Left lung (tissue), 10 donors: ENCODE measurements around the gene LRRC61. TPM values are rescaled to one million over a fixed set of nuclear protein-coding genes. Genes with fewer than 3 reads are reported as not detected.
"Not testable (repeated sequence)": the region's sequence is repeated elsewhere in the genome, so short reads cannot be mapped to it uniquely, and the experiment has no call there.

Source experiments
- ATAC-seq: fragments of 200-7000 bp; cut with Tn5 transposase; one replicate; pipeline ENCODE4 v1.9.1; 2020; ENCODE audit warnings: moderate library complexity
- DNase-seq, 4 donors: peaks; one replicate each; pipeline ENCODE4 v3.0.0-alpha.2; 2013 to 2020
- H3K27ac ChIP-seq, 2 donors: fragments of 200-600 bp; sonication (generic) in 1 of 2; one replicate each; pipeline versions ENCODE4 v1.5.0 to v1.8.0; 2020 to 2021
- H3K27me3 ChIP-seq, 2 donors: fragments of 200-600 bp; sonication (generic) in 1 of 2; one replicate each; pipeline versions ENCODE4 v1.5.0 to v1.8.0; 2020 to 2021
- H3K36me3 ChIP-seq, 2 donors: fragments of 200-600 bp; sonication (generic) in 1 of 2; one replicate each; pipeline versions ENCODE4 v1.5.0 to v1.8.0; 2020 to 2021
- H3K4me1 ChIP-seq, 2 donors: fragments of 200-600 bp; one replicate each; pipeline ENCODE4 v1.8.0; 2021
- H3K4me3 ChIP-seq, 2 donors: fragments of 200-600 bp; sonication (generic) in 1 of 2; one replicate each; pipeline versions ENCODE4 v1.5.0 to v1.8.0; 2020 to 2021; ENCODE audit warnings: mild to moderate bottlenecking in 1 of 2
- H3K9me3 ChIP-seq, 2 donors: fragments of 200-600 bp; sonication (generic) in 1 of 2; one replicate each; pipeline versions ENCODE4 v1.5.0 to v1.8.0; 2020 to 2021
- CTCF ChIP-seq, 2 donors: fragments of 200-600 bp; sonication (generic) in 1 of 2; IDR thresholded peaks; one replicate each; pipeline versions ENCODE4 v1.5.0 to v1.8.0; 2021; ENCODE audit warnings: antibody characterized with exemption in 2 of 2
- intact Hi-C, 2 donors: fragments of 100-400 bp; cut with DNase I; formaldehyde crosslinking; loops; one replicate each; pipeline versions ENCODE4 v1.11.2 to v1.14.2; 2022
- polyA plus RNA-seq, 6 donors: library from polyadenylated mRNA; unstranded; fragments of 120-200 nt; gene quantifications; one replicate each; pipeline ENCODE4 v1.2.1, GENCODE V29; 2013; ENCODE audit not compliant: insufficient read length in 6 of 6
- total RNA-seq, 2 donors: library from RNA; stranded (reverse); fragmentation: NEBNext Ultra II Directional; extraction: Animal tissue kit (Norgen Biotek cat#: 25700); gene quantifications; one replicate each; pipeline ENCODE4 v1.2.1, GENCODE V29; 2021
- donor health status: DM: no; HTN: yes; CAD: no.
- donor health status: DM: no; HTN: no; CAD: no.

The LRRC61 gene
- total and polyA plus RNA-seq, 8 donors = 9.0 to 22.5 (median 19.3) TPM

GRCh38 chr7:150285849-150286754, 37.1 kb upstream of the LRRC61 start:
- intact Hi-C loops = not testable (repeated sequence)

GRCh38 chr7:150287815-150288214, 35.3 kb upstream of the LRRC61 start:
- H3K4me1 ChIP-seq, H3K27me3 ChIP-seq, intact Hi-C loops, H3K27ac ChIP-seq, H3K36me3 ChIP-seq, DNase-seq, ATAC-seq, H3K9me3 ChIP-seq, H3K4me3 ChIP-seq: not testable (repeated sequence)

More at GRCh38 chr7:150285849-150286754, 37.1 kb upstream of the LRRC61 start:
- H3K36me3 ChIP-seq, H3K27ac ChIP-seq, H3K27me3 ChIP-seq, H3K4me1 ChIP-seq, H3K4me3 ChIP-seq, H3K9me3 ChIP-seq: not testable (repeated sequence)
- DNase-seq (peak in 1 of 4 donors; percentile 13), ATAC-seq (peak; percentile 95)
- TF ChIP-seq CTCF (IDR thresholded peaks at IDR 0.05) = peak; percentile 46 to 63

GRCh38 chr7:150288816-150289215, 34.3 kb upstream of the LRRC61 start:
- H3K4me1 ChIP-seq, H3K27ac ChIP-seq, ATAC-seq, H3K4me3 ChIP-seq, H3K36me3 ChIP-seq, H3K27me3 ChIP-seq, DNase-seq, H3K9me3 ChIP-seq, intact Hi-C loops: not testable (repeated sequence)

GRCh38 chr7:150290317-150290716, 32.8 kb upstream of the LRRC61 start:
- H3K9me3 ChIP-seq, intact Hi-C loops, H3K27me3 ChIP-seq, ATAC-seq, H3K27ac ChIP-seq, DNase-seq, H3K4me1 ChIP-seq, H3K36me3 ChIP-seq, H3K4me3 ChIP-seq: not testable (repeated sequence)

GRCh38 chr7:150295027-150295426, 28.1 kb upstream of the LRRC61 start:
- ATAC-seq (peak; percentile 91), DNase-seq (peak in 1 of 4 donors; percentile 40)
- H3K27ac ChIP-seq, H3K9me3 ChIP-seq, H3K4me3 ChIP-seq, H3K27me3 ChIP-seq, intact Hi-C loops, H3K36me3 ChIP-seq, H3K4me1 ChIP-seq: not testable (repeated sequence)

GRCh38 chr7:150295614-150296013, 27.5 kb upstream of the LRRC61 start:
- intact Hi-C loops, DNase-seq: not testable (repeated sequence)
- peak; percentile 94 for ATAC-seq

GRCh38 chr7:150296802-150297201, 26.4 kb upstream of the LRRC61 start:
- H3K36me3 ChIP-seq, H3K4me3 ChIP-seq, H3K4me1 ChIP-seq, H3K27me3 ChIP-seq, H3K9me3 ChIP-seq, ATAC-seq, intact Hi-C loops, DNase-seq, H3K27ac ChIP-seq: not testable (repeated sequence)

More at GRCh38 chr7:150295614-150296013, 27.5 kb upstream of the LRRC61 start:
- not testable (repeated sequence) for H3K27me3 ChIP-seq, H3K36me3 ChIP-seq, H3K27ac ChIP-seq, H3K4me3 ChIP-seq, H3K4me1 ChIP-seq, H3K9me3 ChIP-seq

- H3K4me3 ChIP-seq, H3K27me3 ChIP-seq, H3K4me1 ChIP-seq, intact Hi-C loops, H3K9me3 ChIP-seq, ATAC-seq, DNase-seq, H3K36me3 ChIP-seq, H3K27ac ChIP-seq: not testable (repeated sequence)
Observed at GRCh38 chr7:150297978-150298377, 25.2 kb upstream of the LRRC61 start.

- H3K4me1 ChIP-seq, H3K27me3 ChIP-seq, H3K27ac ChIP-seq, H3K36me3 ChIP-seq, H3K9me3 ChIP-seq, intact Hi-C loops, DNase-seq, ATAC-seq, H3K4me3 ChIP-seq: not testable (repeated sequence)
Observed at GRCh38 chr7:150302908-150303310, 20.2 kb upstream of the LRRC61 start.

- H3K9me3 ChIP-seq, DNase-seq, H3K4me1 ChIP-seq, H3K36me3 ChIP-seq, H3K27me3 ChIP-seq, H3K4me3 ChIP-seq, intact Hi-C loops: not testable (repeated sequence)
- ATAC-seq = peak; percentile 80
- peak overlapping the region; percentile 33 to 37 for H3K27ac ChIP-seq
Observed at GRCh38 chr7:150304499-150305258, 18.5 kb upstream of the LRRC61 start.

- H3K4me1 ChIP-seq, H3K9me3 ChIP-seq, H3K27me3 ChIP-seq, H3K36me3 ChIP-seq, intact Hi-C loops, DNase-seq, H3K4me3 ChIP-seq: not testable (repeated sequence)
- peak; percentile 67 for ATAC-seq
- peak overlapping the region; percentile 33 to 37 for H3K27ac ChIP-seq
Observed at GRCh38 chr7:150305259-150305902, 17.8 kb upstream of the LRRC61 start.

- H3K4me3 ChIP-seq, intact Hi-C loops, H3K36me3 ChIP-seq, H3K9me3 ChIP-seq, H3K27ac ChIP-seq, DNase-seq, ATAC-seq, H3K4me1 ChIP-seq, H3K27me3 ChIP-seq: not testable (repeated sequence)
Observed at GRCh38 chr7:150305903-150306284, 17.3 kb upstream of the LRRC61 start.
